Ecto neural progenitor cell (in vitro differentiated cells): ENCODE results near the gene PRKCH.
A peak's percentile ranks its signal among the peaks of the same experiment; 100 is the strongest.
"Not testable (repeated sequence)": the region's sequence is repeated elsewhere in the genome, so short reads cannot be mapped to it uniquely, and the experiment has no call there.

ENCODE experiments used
- DNase-seq: peaks from one replicate; pipeline ENCODE4 v3.0.0-alpha.2; 2018; ENCODE audit warnings: low spot score

PRKCH gene

GRCh38 chr14:61459229-61459628, 137.8 kb downstream of the PRKCH start:
- DNase-seq = no peak

GRCh38 chr14:61460063-61460462, 138.7 kb downstream of the PRKCH start:
- DNase-seq = no peak

- DNase-seq = no peak
These were observed 139.6 kb downstream of the PRKCH start for GRCh38 chr14:61460718-61461611.

- DNase-seq = no peak
These were observed 140.5 kb downstream of the PRKCH start for GRCh38 chr14:61461808-61462275.

GRCh38 chr14:61462566-61463193, 141.3 kb downstream of the PRKCH start:
- DNase-seq = no peak

- no peak for DNase-seq
These were observed 142.4 kb downstream of the PRKCH start for GRCh38 chr14:61463664-61464285.

- not testable (repeated sequence) for DNase-seq
These were observed 143.4 kb downstream of the PRKCH start for GRCh38 chr14:61464539-61465320.

GRCh38 chr14:61466249-61466904, 145.0 kb downstream of the PRKCH start:
- DNase-seq = no peak

GRCh38 chr14:61466905-61467280, 145.5 kb downstream of the PRKCH start:
- no peak for DNase-seq

GRCh38 chr14:61467296-61467695, 145.9 kb downstream of the PRKCH start:
- DNase-seq = no peak

- no peak for DNase-seq
These were observed 146.9 kb downstream of the PRKCH start for GRCh38 chr14:61468063-61468825.

- DNase-seq = peak; percentile 32
These were observed 148.4 kb downstream of the PRKCH start for GRCh38 chr14:61469781-61470180.

- DNase-seq = peak; percentile 60
These were observed 149.0 kb downstream of the PRKCH start for GRCh38 chr14:61470261-61470960.

GRCh38 chr14:61470961-61471293, 149.5 kb downstream of the PRKCH start:
- DNase-seq = no peak

- no peak for DNase-seq
These were observed 150.1 kb downstream of the PRKCH start for GRCh38 chr14:61471297-61472005.

GRCh38 chr14:61472011-61472672, 150.8 kb downstream of the PRKCH start:
- DNase-seq = no peak

GRCh38 chr14:61472801-61473376, 151.5 kb downstream of the PRKCH start:
- DNase-seq = no peak

GRCh38 chr14:61474015-61474414, 152.6 kb downstream of the PRKCH start:
- no peak for DNase-seq

GRCh38 chr14:61474701-61475100, 153.3 kb downstream of the PRKCH start:
- no peak for DNase-seq
